GM19324 (cell line): Measurements from ENCODE around the gene DMAC2.
"Not testable (repeated sequence)": the region's sequence is repeated elsewhere in the genome, so short reads cannot be mapped to it uniquely, and the experiment has no call there.

Experiments
- ATAC-seq: cut with Tn5 transposase; IDR thresholded peaks from one replicate; pipeline ENCODE4 v1.9.1; 2021; ENCODE audit warnings: mild to moderate bottlenecking, moderate library complexity; ENCODE audit not compliant: unreplicated experiment, low FRiP score

The DMAC2 gene

GRCh38 chr19:41439441-41440222 is at the start of gene DMAC2:
DMAC2 (minus strand) TSS chr19:41439912; CDS start chr19:41439899, 13 bp downstream.
- ATAC-seq, result peak; percentile 90

DNA sequence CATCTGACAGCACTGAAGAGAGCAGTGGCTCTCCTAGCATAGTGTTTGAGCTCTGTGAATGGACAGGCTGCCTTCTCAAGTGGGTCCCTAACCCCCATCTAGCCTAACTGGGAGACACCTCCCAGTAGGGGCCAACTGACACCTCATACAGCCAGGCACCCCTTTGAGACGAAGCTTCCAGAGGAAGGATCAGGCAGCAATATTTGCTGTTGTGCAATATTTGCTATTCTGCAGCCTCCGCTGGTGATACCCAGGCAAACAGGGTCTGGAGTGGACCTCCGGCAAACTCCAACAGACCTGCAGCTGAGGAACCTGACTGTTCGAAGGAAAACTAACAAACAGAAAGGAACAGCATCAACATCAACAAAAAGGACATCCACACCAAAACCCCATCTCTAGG is 47.2 kb upstream of the DMAC2 start:
- ATAC-seq, result not testable (repeated sequence)

DNA sequence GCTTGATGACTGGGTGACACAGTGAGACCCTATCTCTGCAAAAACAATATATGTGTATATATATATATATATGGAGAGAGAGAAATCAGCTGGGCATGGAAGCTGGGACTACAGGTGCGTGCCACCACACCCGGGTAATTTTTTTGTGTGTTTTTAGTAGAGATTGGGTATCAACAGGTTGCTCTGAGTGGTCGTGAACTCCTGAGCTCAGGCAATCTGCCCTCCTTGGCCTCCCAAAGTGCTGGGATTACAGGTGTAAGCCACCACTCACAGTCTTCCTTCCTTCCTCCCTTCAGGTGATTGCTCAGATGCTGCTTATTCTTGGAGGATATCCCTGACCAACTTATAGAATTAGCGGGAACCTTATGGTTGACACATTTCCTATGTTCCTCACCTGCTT is 45.1 kb upstream of the DMAC2 start:
- ATAC-seq, result no peak

DNA sequence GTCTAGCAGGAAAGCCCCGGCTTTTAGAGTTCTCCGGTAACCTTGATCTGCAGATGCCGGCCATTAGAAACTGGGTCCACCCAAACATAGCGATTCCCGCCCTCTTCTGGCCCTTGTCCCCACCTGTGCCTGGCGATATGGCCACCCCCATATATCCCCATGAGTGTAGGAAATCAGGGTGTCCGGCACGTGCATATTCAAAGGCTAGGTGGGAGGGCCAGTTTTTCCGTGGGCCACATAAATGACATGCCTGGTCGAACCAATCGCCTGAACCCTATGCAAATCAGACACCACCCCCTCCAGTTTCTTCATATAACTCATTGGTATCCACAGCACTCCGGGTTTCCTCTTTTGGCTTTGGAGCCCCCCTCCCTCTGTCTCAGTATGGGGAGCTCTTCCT is 40.6 kb upstream of the DMAC2 start:
- ATAC-seq, result no peak

- no peak for ATAC-seq
Observed at GRCh38 chr19:41479757-41480191, 40.1 kb upstream of the DMAC2 start.

DNA sequence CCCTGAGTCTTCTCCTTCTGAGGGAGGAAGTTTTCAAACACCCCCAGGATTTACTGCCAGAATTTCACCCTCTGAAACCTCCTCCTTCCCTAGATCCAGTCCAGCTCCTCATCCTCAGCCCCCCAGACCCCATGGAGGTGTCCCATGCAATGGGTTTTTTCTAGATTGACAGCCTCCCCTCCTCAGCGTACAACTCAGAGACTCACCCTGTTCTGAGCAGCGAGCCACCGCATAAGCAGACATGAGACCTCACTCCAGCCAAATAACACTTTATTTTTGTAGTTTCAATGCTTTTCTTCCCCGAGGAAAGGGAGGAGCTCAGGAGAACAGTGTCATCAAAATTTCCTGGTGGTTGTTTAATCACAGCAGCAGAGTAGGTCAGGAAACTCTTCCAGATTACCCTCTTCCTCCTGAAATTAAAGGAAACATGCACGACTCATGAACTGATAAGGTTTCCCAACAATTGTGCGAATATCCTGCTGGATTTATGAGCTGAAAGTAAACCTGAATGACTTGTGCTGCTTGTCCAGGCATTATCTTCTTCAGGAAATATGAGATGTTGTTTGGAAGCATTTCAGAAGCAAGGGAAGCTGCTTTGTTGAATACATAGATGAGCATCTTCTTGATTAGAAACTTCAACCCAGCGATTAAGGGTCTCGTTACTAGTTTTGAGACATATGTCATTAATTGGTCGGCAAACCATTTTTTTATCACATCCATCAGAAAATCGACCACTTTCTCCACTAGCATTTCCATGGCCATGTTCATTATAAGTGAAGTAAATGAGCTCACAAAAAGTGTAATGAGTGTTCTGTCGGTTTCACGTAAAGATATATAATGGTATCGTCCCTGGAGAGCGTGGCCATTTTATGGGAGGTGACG is 39.4 kb upstream of the DMAC2 start:
- ATAC-seq, result no peak

- no peak for ATAC-seq
Observed at GRCh38 chr19:41478171-41478570, 38.5 kb upstream of the DMAC2 start.

DNA sequence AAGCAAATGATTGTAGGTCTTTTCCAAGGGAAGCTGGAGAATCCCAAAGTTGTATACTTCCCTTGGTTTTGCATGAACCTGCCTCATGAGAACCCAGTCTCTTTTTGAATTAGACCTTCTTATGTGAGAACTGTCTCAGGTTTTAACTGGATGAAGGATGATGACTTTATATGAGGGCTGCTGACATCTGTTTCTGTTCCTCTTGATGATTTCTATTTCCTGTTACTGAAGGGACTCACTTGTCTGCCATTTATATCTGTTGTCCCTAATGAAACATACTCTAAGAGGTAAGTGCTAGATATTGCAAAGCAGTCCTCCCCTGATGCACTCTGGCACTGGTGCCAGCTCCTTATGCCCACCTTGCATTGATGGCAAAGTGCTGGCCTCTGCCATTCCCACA is 36.9 kb upstream of the DMAC2 start:
- no peak for ATAC-seq

DNA sequence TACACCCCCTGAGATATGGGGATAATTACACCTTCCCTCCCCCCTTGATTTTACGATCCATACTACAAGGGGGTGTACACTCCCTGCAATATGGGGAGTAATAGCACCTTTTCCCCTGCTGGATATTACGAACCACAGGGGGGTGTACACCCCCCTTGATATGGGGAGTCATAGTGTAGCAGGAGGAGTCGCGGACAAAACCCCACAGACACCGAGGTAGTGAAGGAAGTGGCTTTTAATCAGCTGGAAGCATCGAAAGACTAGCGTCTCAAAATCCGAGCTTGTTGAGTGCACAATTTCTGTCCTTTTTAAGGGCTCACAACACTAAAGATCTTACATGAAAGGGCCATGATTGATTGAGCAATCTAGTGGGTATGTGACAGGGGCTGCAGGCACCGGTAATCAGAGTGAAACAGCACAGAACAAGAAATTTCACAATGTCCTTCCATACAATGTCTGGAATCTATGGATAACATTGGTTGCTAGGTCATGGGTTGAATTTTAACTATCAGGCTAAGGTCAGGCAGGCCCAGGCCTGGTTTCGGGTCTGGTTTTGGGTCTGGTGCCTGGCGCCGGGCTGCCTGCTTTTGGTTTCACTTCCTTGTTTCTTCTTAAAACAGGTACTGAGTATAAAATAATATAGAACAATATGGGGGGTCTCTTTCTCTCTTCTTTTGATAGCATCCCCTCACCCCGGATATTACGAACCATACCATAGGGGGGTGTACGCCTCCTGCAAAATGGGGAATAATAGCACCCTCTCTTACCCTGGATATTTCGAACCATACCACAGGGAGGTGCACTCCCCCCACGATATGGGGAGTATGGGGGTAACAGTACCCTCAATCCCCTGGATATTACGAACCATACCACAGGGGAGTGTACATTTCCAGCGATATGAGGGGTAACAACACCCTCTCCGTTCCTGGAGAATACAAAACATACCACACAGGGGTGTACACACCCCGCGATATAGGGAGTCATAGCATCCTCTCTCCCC is 23.8 kb upstream of the DMAC2 start:
- not testable (repeated sequence) for ATAC-seq

GRCh38 chr19:41462497-41462896 is 22.8 kb upstream of the DMAC2 start:
- ATAC-seq, result no peak

DNA sequence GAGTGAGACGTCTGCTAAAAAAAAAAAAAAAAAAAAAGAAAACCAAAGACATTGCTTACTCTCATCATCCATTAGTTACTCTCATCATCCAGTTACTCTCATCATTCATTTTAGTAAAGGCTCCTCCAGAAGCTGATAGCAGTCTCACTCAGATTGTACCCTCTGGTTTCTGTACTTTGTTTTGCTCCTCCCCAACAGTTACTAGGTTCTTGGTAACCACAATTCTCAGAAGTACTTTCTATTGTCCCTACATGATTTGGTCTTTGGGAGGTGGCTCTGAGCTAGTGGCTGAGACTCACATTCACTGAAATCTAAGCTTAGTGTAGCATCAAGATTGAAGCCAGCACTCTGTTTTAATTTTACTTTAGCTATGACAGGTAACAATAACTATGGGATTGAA is 17.5 kb upstream of the DMAC2 start:
- peak; percentile 74 for ATAC-seq

- ATAC-seq, result no peak
Observed at GRCh38 chr19:41456342-41456918, 16.7 kb upstream of the DMAC2 start.

GRCh38 chr19:41455936-41456335 is 16.2 kb upstream of the DMAC2 start:
- ATAC-seq, result no peak

DNA sequence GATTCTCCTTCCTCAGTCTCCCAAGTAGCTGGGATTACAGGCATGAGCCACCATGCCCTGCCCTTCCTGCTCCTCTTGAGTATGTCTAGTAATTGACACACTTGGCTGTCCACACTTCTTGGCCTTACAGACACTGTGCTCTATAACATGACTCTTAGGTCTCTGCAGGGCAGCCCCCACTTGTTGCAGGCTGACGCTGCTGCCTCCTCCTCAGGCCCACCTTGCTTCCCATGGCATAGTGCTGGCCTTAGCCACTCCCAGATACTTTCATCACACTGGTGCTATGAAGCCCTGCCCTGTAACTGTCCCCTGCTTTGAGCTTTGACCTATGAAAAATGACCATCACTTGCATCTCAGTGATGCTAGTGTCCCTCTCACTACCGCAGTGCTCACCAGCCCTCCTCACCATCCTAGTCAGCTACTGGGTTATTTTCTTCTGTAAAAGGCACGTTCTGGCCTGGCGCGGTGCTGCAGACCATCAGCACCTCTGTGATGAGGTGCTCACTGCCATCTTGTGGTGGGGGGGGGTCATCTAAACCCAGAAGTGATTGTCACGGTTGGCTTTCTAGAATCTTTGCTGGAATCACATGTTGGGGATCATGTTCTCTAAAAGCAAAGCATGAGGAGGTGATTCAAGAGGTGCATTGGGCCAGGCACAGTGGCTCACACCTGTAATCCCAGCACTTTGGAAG is 13.0 kb upstream of the DMAC2 start:
- ATAC-seq, result no peak

DNA sequence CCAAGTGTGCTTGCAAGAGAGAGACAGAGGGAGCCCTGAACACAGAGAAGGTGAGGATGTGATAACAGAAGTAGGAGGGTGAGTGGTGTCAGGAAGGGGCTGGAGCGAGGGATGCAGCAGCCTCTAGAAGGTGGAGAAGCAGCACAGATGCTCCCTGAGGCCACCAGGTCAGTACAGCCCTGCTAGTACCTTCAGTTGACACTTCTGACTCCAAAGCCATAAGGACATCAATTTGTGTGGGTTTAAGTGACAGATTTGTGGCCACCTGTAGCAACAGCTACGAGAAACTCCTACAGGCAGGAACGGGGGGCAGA is 10.1 kb upstream of the DMAC2 start:
- ATAC-seq, result no peak

DNA sequence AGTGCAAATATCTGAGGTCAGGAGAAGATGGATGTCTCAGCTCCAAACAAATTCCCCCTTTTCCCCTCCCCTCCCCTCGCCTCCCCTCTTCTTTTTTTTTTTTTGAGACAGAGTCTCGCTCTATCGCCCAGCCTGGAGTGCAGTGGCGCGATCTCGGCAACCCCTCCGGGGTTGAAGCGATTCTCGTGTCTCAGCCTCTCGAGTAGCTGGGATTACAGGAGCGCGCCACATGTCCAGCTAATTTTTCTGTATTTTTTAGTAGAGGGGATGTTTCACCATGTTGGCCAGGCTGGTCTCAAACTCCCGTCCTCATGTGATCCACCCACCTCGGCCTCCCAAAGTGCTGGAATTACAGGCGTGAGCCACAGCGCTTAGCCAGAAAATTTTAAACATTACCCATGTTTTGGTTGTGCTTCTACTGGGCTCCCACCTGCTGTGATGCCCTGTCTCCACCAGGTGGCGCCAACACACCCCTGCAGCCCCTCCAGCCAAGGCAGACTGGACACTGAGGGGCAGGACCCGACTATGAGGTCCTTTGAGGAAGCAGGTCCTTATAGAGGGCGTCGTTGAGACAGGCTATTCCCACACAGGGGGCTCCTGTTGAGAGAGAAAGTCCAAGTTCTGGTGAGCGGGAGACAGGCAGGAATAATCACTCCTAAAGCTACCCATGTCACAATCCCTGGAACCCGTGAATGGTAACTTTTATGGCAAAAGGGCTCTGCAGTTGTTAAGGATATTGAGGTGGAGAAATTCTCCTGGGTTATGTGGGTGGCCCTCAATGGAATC is 9.6 kb upstream of the DMAC2 start:
- ATAC-seq, result peak; percentile 61

GRCh38 chr19:41447732-41448332 is 8.1 kb upstream of the DMAC2 start:
- no peak for ATAC-seq

- ATAC-seq, result no peak
Observed at GRCh38 chr19:41445575-41445974, 5.9 kb upstream of the DMAC2 start.
